Tongue (tissue), 2 donors: Measurements from ENCODE around the gene PACS1. TPM values are rescaled to one million over a fixed set of nuclear protein-coding genes. Genes with fewer than 3 reads are reported as not detected.

Experiments used
- DNase-seq: peaks from one replicate; pipeline ENCODE4 v3.0.0-alpha.2; 2015
- total RNA-seq: library from RNA; depleted of rRNA; stranded (reverse); fragments of >200 nt; gene quantifications from one replicate; pipeline ENCODE4 v1.2.3, GENCODE V29; 2014

PACS1 gene
- total RNA-seq, 1 donor from 2014 or later = 27.0 TPM

- no peak for DNase-seq
Measured at GRCh38 chr11:66188580-66188979, 118.5 kb downstream of the PACS1 start.

GRCh38 chr11:66189031-66189745 is 119.1 kb downstream of the PACS1 start:
- no peak for DNase-seq

- DNase-seq = no peak
Measured at GRCh38 chr11:66190786-66191185, 120.7 kb downstream of the PACS1 start.

GRCh38 chr11:66192181-66192863 is 122.2 kb downstream of the PACS1 start:
- no peak for DNase-seq

GRCh38 chr11:66194391-66194790 is 124.3 kb downstream of the PACS1 start:
- no peak for DNase-seq

- no peak for DNase-seq
Measured at GRCh38 chr11:66195867-66196266, 125.8 kb downstream of the PACS1 start.

- no peak for DNase-seq
Measured at GRCh38 chr11:66203847-66204246, 133.8 kb downstream of the PACS1 start.

- DNase-seq = no peak
Measured at GRCh38 chr11:66204412-66204811, 134.3 kb downstream of the PACS1 start.

- no peak for DNase-seq
Measured at GRCh38 chr11:66207816-66208215, 137.7 kb downstream of the PACS1 start.

- DNase-seq = no peak
Measured at GRCh38 chr11:66211100-66211499, 141.0 kb downstream of the PACS1 start.

GRCh38 chr11:66216911-66217310 is 146.8 kb downstream of the PACS1 start:
- no peak for DNase-seq

GRCh38 chr11:66218036-66218435 is 148.0 kb downstream of the PACS1 start:
- DNase-seq = no peak

- no peak for DNase-seq
Measured at GRCh38 chr11:66218846-66219620, 149.0 kb downstream of the PACS1 start.

GRCh38 chr11:66219846-66220565 is 149.9 kb downstream of the PACS1 start:
- no peak for DNase-seq

- DNase-seq = no peak
Measured at GRCh38 chr11:66220566-66220935, 150.5 kb downstream of the PACS1 start.

GRCh38 chr11:66221012-66221411 is 150.9 kb downstream of the PACS1 start:
- DNase-seq = no peak

- no peak for DNase-seq
Measured at GRCh38 chr11:66221726-66222236, 151.7 kb downstream of the PACS1 start.

- peak; percentile 96 for DNase-seq
Measured at GRCh38 chr11:66222358-66223149, 152.5 kb downstream of the PACS1 start.

GRCh38 chr11:66224226-66224855 is 154.3 kb downstream of the PACS1 start:
- DNase-seq = no peak

GRCh38 chr11:66225066-66225465 is 155.0 kb downstream of the PACS1 start:
- peak; percentile 71 for DNase-seq

- no peak for DNase-seq
Measured at GRCh38 chr11:66226101-66226500, 156.0 kb downstream of the PACS1 start.
